GM12891 (cell line): ENCODE data around the gene SNRNP70.

ENCODE experiments used
- POLR2A ChIP-seq: IDR thresholded peaks from 2 replicates; pipeline ENCODE4 v1.6.1; 2011; ENCODE audit warnings: low read depth, low read length, control low read depth
- POLR2AphosphoS5 ChIP-seq: IDR thresholded peaks from 2 replicates; pipeline ENCODE4 v1.6.1; 2011; ENCODE audit warnings: low read depth, low read length, control low read depth

GRCh38 chr19:49145573-49146407 is 60.5 kb downstream of the SNRNP70 start:
- TF ChIP-seq POLR2A (no peak), POLR2AphosphoS5 (no peak)
